IMR-90 (cell line): ENCODE measurements around the gene CFAP92. TPM values are rescaled to one million over a fixed set of nuclear protein-coding genes. Genes with fewer than 3 reads are reported as not detected.

Experiments
- ATAC-seq: fragments of 200-7000 bp; cut with Tn5 transposase; 2 replicates; pipeline ENCODE4 v1.9.1; 2020; ENCODE audit warnings: low read depth, mild to moderate bottlenecking, moderate library complexity
- BruUV-seq: library from RNA; stranded (reverse); fragments of 400-500 nt; replicated peaks from 2 replicates; lab custom pipeline; 2021; lab: Mats Ljungman, UMichigan
- CTCF ChIA-PET: fragments of 300-600 bp; formaldehyde crosslinking; extraction: SDS; loops from one replicate; lab custom pipeline; 2021; ENCODE audit warnings: antibody characterized with exemption; lab: Yijun Ruan, JAX
- POLR2A ChIA-PET: fragments of 300-600 bp; sonication (Branson Sonifier 250); formaldehyde crosslinking; loops from one replicate; lab custom pipeline; 2022; ENCODE audit warnings: antibody characterized with exemption; ENCODE audit not compliant: unreplicated experiment; lab: Charles Lee
- DNase-seq: peaks from one replicate; pipeline ENCODE4 v3.0.0; 2013
- H2AFZ ChIP-seq: replicated peaks from 2 replicates; pipeline ENCODE3; 2013; ENCODE audit warnings: low read length, mild to moderate bottlenecking; ENCODE audit not compliant: poor library complexity
- H2AK5ac ChIP-seq: 2 replicates; pipeline ENCODE4 v1.6.1; 2013; ENCODE audit warnings: low read depth, low read length, inconsistent platforms
- H2AK9ac ChIP-seq: replicated peaks from 2 replicates; pipeline ENCODE3; 2013; ENCODE audit warnings: mild to moderate bottlenecking, low read depth, low read length, moderate library complexity; ENCODE audit not compliant: poor library complexity
- H2BK120ac ChIP-seq: 2 replicates; pipeline ENCODE4 v1.6.1; 2013; ENCODE audit warnings: low read depth, low read length, inconsistent platforms
- H2BK15ac ChIP-seq: 3 replicates; pipeline ENCODE4 v1.6.1; 2013; ENCODE audit warnings: low read depth, low read length, inconsistent platforms
- H2BK20ac ChIP-seq: 2 replicates; pipeline ENCODE4 v1.6.1; 2013; ENCODE audit warnings: low read depth, mild to moderate bottlenecking, inconsistent platforms, low read length, moderate library complexity
- H2BK5ac ChIP-seq: 2 replicates; pipeline ENCODE4 v1.6.1; 2013; ENCODE audit warnings: mild to moderate bottlenecking, low read depth, low read length, inconsistent platforms; ENCODE audit not compliant: poor library complexity, severe bottlenecking
- H3K14ac ChIP-seq: replicated peaks from 2 replicates; pipeline ENCODE4 v1.6.1; 2013; ENCODE audit warnings: low read depth, low read length, inconsistent platforms
- H3K18ac ChIP-seq: 2 replicates; pipeline ENCODE4 v1.6.1; 2013; ENCODE audit warnings: low read depth, low read length, control low read depth
- H3K23ac ChIP-seq: 2 replicates; pipeline ENCODE4 v1.6.1; 2013; ENCODE audit warnings: low read depth, low read length, inconsistent platforms
- H3K27ac ChIP-seq: 2 replicates; pipeline ENCODE4 v1.5.1; 2013; ENCODE audit warnings: mild to moderate bottlenecking, control low read depth, low read length; ENCODE audit not compliant: insufficient read depth
- H3K27me3 ChIP-seq: 2 replicates; pipeline ENCODE4 v1.6.1; 2013; ENCODE audit warnings: low read length; ENCODE audit not compliant: control insufficient read depth, insufficient read depth
- H3K36me3 ChIP-seq: 2 replicates; pipeline ENCODE4 v1.6.1; 2013; ENCODE audit warnings: low read length, mixed read lengths; ENCODE audit not compliant: control insufficient read depth, insufficient read depth
- H3K4ac ChIP-seq: 2 replicates; pipeline ENCODE4 v1.6.1; 2013; ENCODE audit warnings: low read depth, low read length, inconsistent platforms
- H3K4me1 ChIP-seq: 2 replicates; pipeline ENCODE4 v1.6.1; 2013; ENCODE audit warnings: low read length, mixed read lengths; ENCODE audit not compliant: control insufficient read depth, insufficient read depth
- H3K4me2 ChIP-seq: 2 replicates; pipeline ENCODE4 v1.6.1; 2013; ENCODE audit warnings: low read depth, mild to moderate bottlenecking, control low read depth, low read length, moderate library complexity
- H3K4me3 ChIP-seq: 2 replicates; pipeline ENCODE4 v1.5.1; 2013; ENCODE audit warnings: low read depth, mild to moderate bottlenecking, control low read depth, low read length, moderate library complexity; ENCODE audit not compliant: insufficient read depth
- H3K56ac ChIP-seq: 2 replicates; pipeline ENCODE4 v1.6.1; 2013; ENCODE audit warnings: low read length, inconsistent platforms; ENCODE audit not compliant: insufficient read depth; ENCODE audit errors: extremely low read depth
- H3K79me1 ChIP-seq, 2 experiments: 2 replicates each; pipeline ENCODE4 v1.6.1; 2013; ENCODE audit warnings: low read length in 2 of 2, inconsistent platforms in 1 of 2, low read depth in 1 of 2
- H3K9ac ChIP-seq: 2 replicates; pipeline ENCODE4 v1.6.1; 2013; ENCODE audit warnings: low read depth, low read length, control low read depth
- H3K9me1 ChIP-seq: 2 replicates; pipeline ENCODE4 v1.6.1; 2013; ENCODE audit warnings: low read length, inconsistent platforms; ENCODE audit not compliant: insufficient read depth
- H3K9me3 ChIP-seq: 2 replicates; pipeline ENCODE4 v1.6.1; 2013; ENCODE audit warnings: low read length; ENCODE audit not compliant: control insufficient read depth, insufficient read depth
- H4K20me1 ChIP-seq: 2 replicates; pipeline ENCODE4 v1.6.1; 2013; ENCODE audit warnings: low read length, inconsistent platforms; ENCODE audit not compliant: insufficient read depth
- H4K5ac ChIP-seq: 2 replicates; pipeline ENCODE4 v1.6.1; 2013; ENCODE audit warnings: mild to moderate bottlenecking, low read depth, low read length, control low read depth
- H4K8ac ChIP-seq, 2 experiments: 2 replicates each; pipeline ENCODE4 v1.6.1; 2013; ENCODE audit warnings: low read depth in 2 of 2, low read length in 2 of 2, control low read depth in 1 of 2, inconsistent platforms in 1 of 2
- H4K91ac ChIP-seq: 2 replicates; pipeline ENCODE4 v1.6.1; 2013; ENCODE audit warnings: low read depth, low read length, inconsistent platforms; ENCODE audit not compliant: insufficient read depth
- CHD1 ChIP-seq: IDR thresholded peaks from 2 replicates; pipeline ENCODE4 v1.6.1; 2012; ENCODE audit warnings: low read depth, low read length, improper control_type of control experiment
- ELK1 ChIP-seq: fragments of 150-350 bp; IDR thresholded peaks from 2 replicates; pipeline ENCODE4 v1.6.1; 2016; ENCODE audit warnings: low read depth, mild to moderate bottlenecking, low read length, moderate library complexity, borderline replicate concordance
- FOS ChIP-seq: fragments of 150-350 bp; IDR thresholded peaks from 2 replicates; pipeline ENCODE4 v1.6.1; 2016; ENCODE audit warnings: low read depth, low read length
- MXI1 ChIP-seq: IDR thresholded peaks from 2 replicates; pipeline ENCODE4 v1.6.1; 2012; ENCODE audit warnings: low read depth, mild to moderate bottlenecking, low read length, moderate library complexity, borderline replicate concordance
- POLR2A ChIP-seq: IDR thresholded peaks from 2 replicates; pipeline ENCODE4 v1.6.1; 2012; ENCODE audit warnings: mild to moderate bottlenecking, low read depth, low read length
- RAD21 ChIP-seq: IDR thresholded peaks from 2 replicates; pipeline ENCODE4 v1.6.1; 2012; ENCODE audit warnings: low read length, improper control_type of control experiment
- RFX5 ChIP-seq: IDR thresholded peaks from 2 replicates; pipeline ENCODE4 v1.8.0; 2012; ENCODE audit warnings: low read depth, mild to moderate bottlenecking, low read length, moderate library complexity
- SMC3 ChIP-seq: fragments of 150-350 bp; IDR thresholded peaks from 2 replicates; pipeline ENCODE4 v1.6.1; 2016; ENCODE audit warnings: low read depth, mild to moderate bottlenecking, antibody characterized with exemption, low read length, moderate library complexity
- whole genome bisulfite sequencing, 2 experiments: methylation state at CpG; one replicate each; pipeline versions ENCODE4 v1.1.5 to v1.1.7; 2013; ENCODE audit warnings: missing lambda C conversion rate in 2 of 2; ENCODE audit not compliant: insufficient read length in 1 of 2; ENCODE audit errors: extremely low coverage in 2 of 2; 5-methylcytosine and 5-hydroxymethylcytosine counted together
- dilution Hi-C: fragments of 300-500 bp; cut with HindIII; formaldehyde crosslinking; loops from one replicate; pipeline ENCODE4 v1.14.3; 2018; ENCODE audit warnings: low sequenced_read_pairs; ENCODE audit not compliant: unreplicated experiment
- in situ Hi-C: fragments of 300-500 bp; cut with MboI; formaldehyde crosslinking; loops from 3 replicates; pipeline ENCODE4 v1.14.3; 2019; ENCODE audit warnings: low sequenced_read_pairs, inconsistent platforms, mixed read lengths
- intact Hi-C: fragments of 100-400 bp; cut with micrococcal nuclease; formaldehyde crosslinking; loops from 2 replicates; pipeline ENCODE4 v1.10.0; 2022
- polyA plus RNA-seq, 3 experiments: library from polyadenylated mRNA; depleted of rRNA; stranded (reverse); fragments of >200 nt; gene quantifications; 2 replicates each; pipeline ENCODE4 v1.2.3, GENCODE V29; 2012; ENCODE audit warnings: low replicate concordance in 1 of 3
- total RNA-seq: library from RNA; depleted of rRNA; stranded (reverse); fragments of >200 nt; gene quantifications from 2 replicates; pipeline ENCODE4 v1.2.3, GENCODE V29; 2012
- TF ChIP-seq, protein P1 (sequence below): conservative IDR thresholded peaks from 2 replicates; pipeline ENCODE4 v1.5.1; 2012; ENCODE audit warnings: mild to moderate bottlenecking, low read depth, low read length, improper control_type of control experiment

Gene CFAP92
- total and polyA plus RNA-seq, 2 of the 4 experiments (the other 2 are of a cell fraction) = not detected

- no peak overlapping the region for H4K8ac ChIP-seq
- no peak overlapping the region for H4K5ac ChIP-seq
- H3K4me3 ChIP-seq = no peak overlapping the region
- H4K91ac ChIP-seq = no peak overlapping the region
- no peak overlapping the region for H3K4ac ChIP-seq
- no TSS peak for BruUV-seq
- H3K27ac ChIP-seq = no peak overlapping the region
- H3K56ac ChIP-seq = no peak overlapping the region
- DNase-seq (no peak), ATAC-seq (no peak)
- H2BK120ac ChIP-seq = no peak overlapping the region
- H3K14ac ChIP-seq = no peak overlapping the region
- no peaks in the 10 kb centered on the region for H3K36me3 ChIP-seq
- no peak overlapping the region for H2BK5ac ChIP-seq
- H4K20me1 ChIP-seq = no peaks in the 10 kb centered on the region
- no peak overlapping the region for H2AK5ac ChIP-seq
- H3K4me1 ChIP-seq = peaks cover 1% of the 10 kb centered on the region; the same call in 1 of the 2 replicates
- POLR2A ChIA-PET = no interaction called here
- in situ Hi-C loops = no loop called here
- no peak overlapping the region for H2AFZ ChIP-seq
- dilution Hi-C loops = no loop called here
- H2AK9ac ChIP-seq = no peak overlapping the region
- H3K4me2 ChIP-seq = no peak overlapping the region
- H3K9ac ChIP-seq = no peak overlapping the region
- WGBS, 2 experiments = 71% methylated on average over 1 of the region's 3 CpGs; no CpG with 5 or more reads in 1 of the 2 experiments
- no peak overlapping the region for H2BK20ac ChIP-seq
- intact Hi-C loops = no loop called here
- H3K27me3 ChIP-seq = peaks cover 33% of the 10 kb centered on the region
- no peak for TF ChIP-seq RFX5
- TF ChIP-seq FOS = no peak
- TF ChIP-seq RAD21 = no peak
- no peak for TF ChIP-seq POLR2A
- TF ChIP-seq, protein P1, sequence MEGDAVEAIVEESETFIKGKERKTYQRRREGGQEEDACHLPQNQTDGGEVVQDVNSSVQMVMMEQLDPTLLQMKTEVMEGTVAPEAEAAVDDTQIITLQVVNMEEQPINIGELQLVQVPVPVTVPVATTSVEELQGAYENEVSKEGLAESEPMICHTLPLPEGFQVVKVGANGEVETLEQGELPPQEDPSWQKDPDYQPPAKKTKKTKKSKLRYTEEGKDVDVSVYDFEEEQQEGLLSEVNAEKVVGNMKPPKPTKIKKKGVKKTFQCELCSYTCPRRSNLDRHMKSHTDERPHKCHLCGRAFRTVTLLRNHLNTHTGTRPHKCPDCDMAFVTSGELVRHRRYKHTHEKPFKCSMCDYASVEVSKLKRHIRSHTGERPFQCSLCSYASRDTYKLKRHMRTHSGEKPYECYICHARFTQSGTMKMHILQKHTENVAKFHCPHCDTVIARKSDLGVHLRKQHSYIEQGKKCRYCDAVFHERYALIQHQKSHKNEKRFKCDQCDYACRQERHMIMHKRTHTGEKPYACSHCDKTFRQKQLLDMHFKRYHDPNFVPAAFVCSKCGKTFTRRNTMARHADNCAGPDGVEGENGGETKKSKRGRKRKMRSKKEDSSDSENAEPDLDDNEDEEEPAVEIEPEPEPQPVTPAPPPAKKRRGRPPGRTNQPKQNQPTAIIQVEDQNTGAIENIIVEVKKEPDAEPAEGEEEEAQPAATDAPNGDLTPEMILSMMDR = no peak
- no peak for TF ChIP-seq ELK1
- no peak for TF ChIP-seq CHD1
- TF ChIP-seq MXI1 = no peak
- no peak for TF ChIP-seq SMC3
- H3K79me1 ChIP-seq = no peaks in the 10 kb centered on the region
- no peak overlapping the region for H3K18ac ChIP-seq
- no peaks in the 10 kb centered on the region for H3K9me3 ChIP-seq
- no peak overlapping the region for H3K23ac ChIP-seq
- CTCF ChIA-PET = interaction anchor here (1.6 kb wide), 1 partner anchor 18 kb away, joined by 3 read pairs; no protein-coding TSS in a partner anchor
- H3K9me1 ChIP-seq = no peaks in the 10 kb centered on the region
- no peak overlapping the region for H2BK15ac ChIP-seq
Observed at GRCh38 chr3:128945878-128946175, 48.0 kb downstream of the CFAP92 start.
